Spleen (tissue), 11 donors: ENCODE measurements around the gene NDC80. TPM values are rescaled to one million over a fixed set of nuclear protein-coding genes. Genes with fewer than 3 reads are reported as not detected.

Experiments
- DNase-seq: peaks from one replicate; pipeline ENCODE4 v3.0.0-alpha.2; 2020
- H3K27ac ChIP-seq, 8 donors: fragments of 200-600 bp; sonication (generic) in 7 of 8; 1 replicate in 4 of 8; 2 replicates in 4 of 8; pipeline versions ENCODE4 v1.5.0 to v1.8.0; 2016 to 2021; ENCODE audit warnings: inconsistent platforms in 4 of 8, mild to moderate bottlenecking in 4 of 8, moderate library complexity in 1 of 8
- H3K27me3 ChIP-seq, 7 donors: fragments of 200-600 bp; sonication (generic) in 6 of 7; replicated peaks in 1 of 7; 1 replicate in 4 of 7; 2 replicates in 3 of 7; pipeline versions ENCODE4 v1.5.0 to v1.8.0; 2016 to 2021; ENCODE audit warnings: inconsistent platforms in 3 of 7, mild to moderate bottlenecking in 1 of 7
- H3K36me3 ChIP-seq, 6 donors: fragments of 200-600 bp; sonication (generic) in 5 of 6; 1 replicate in 4 of 6; 2 replicates in 2 of 6; pipeline versions ENCODE4 v1.5.0 to v1.8.0; 2016 to 2021; ENCODE audit warnings: inconsistent platforms in 2 of 6
- H3K4me1 ChIP-seq, 6 donors: fragments of 200-600 bp; sonication (generic) in 5 of 6; 1 replicate in 3 of 6; 2 replicates in 3 of 6; pipeline versions ENCODE4 v1.5.0 to v1.8.0; 2016 to 2021; ENCODE audit warnings: inconsistent platforms in 3 of 6
- H3K4me3 ChIP-seq, 8 donors: fragments of 200-600 bp; sonication (generic) in 7 of 8; 1 replicate in 4 of 8; 2 replicates in 4 of 8; pipeline versions ENCODE4 v1.5.0 to v1.8.0; 2016 to 2021; ENCODE audit warnings: inconsistent platforms in 4 of 8, mild to moderate bottlenecking in 4 of 8, moderate library complexity in 2 of 8
- H3K9me3 ChIP-seq, 8 donors: fragments of 200-600 bp; sonication (generic) in 7 of 8; 1 replicate in 4 of 8; 2 replicates in 4 of 8; pipeline versions ENCODE4 v1.5.0 to v1.8.0; 2016 to 2021; ENCODE audit warnings: inconsistent platforms in 4 of 8
- CTCF ChIP-seq, 11 experiments: fragments of 200-600 bp in 7 of 11; fragments of 450-650 bp in 4 of 11; sonication (generic) in 4 of 11; IDR thresholded peaks in 8 of 11; conservative IDR thresholded peaks in 3 of 11; 1 replicate in 7 of 11; 2 replicates in 4 of 11; pipeline versions ENCODE4 v1.4.0 to v1.8.0; 2016 to 2021; ENCODE audit warnings: antibody characterized with exemption in 11 of 11, inconsistent platforms in 4 of 11, mild to moderate bottlenecking in 1 of 11
- POLR2A ChIP-seq, 3 donors: fragments of 450-650 bp; IDR thresholded peaks; one replicate each; pipeline ENCODE4 v1.5.1; 2017; ENCODE audit warnings: antibody characterized with exemption in 3 of 3, mild to moderate bottlenecking in 1 of 3
- POLR2AphosphoS5 ChIP-seq, 3 donors: sonication (generic); formaldehyde crosslinking; IDR thresholded peaks; one replicate each; pipeline ENCODE4 v1.5.1; 2017; ENCODE audit warnings: antibody characterized with exemption in 3 of 3
- WGBS, 5 donors: extraction: QIAGEN DNeasy Blood & Tissue Kit in 3 of 5; methylation state at CpG; one replicate each; pipeline versions ENCODE4 v1.1.5 to v1.1.7; 2013 to 2018; 5-methylcytosine and 5-hydroxymethylcytosine counted together
- intact Hi-C: fragments of 100-400 bp; cut with DNase I; formaldehyde crosslinking; loops from one replicate; pipeline ENCODE4 v1.15.0; 2023; ENCODE audit warnings: low total_unique reads
- polyA plus RNA-seq, 3 donors: library from polyadenylated mRNA; stranded (reverse); fragments of 200-250 nt; gene quantifications; one replicate each; pipeline ENCODE4 v1.2.1, GENCODE V29; 2013
- total RNA-seq, 7 donors: library from RNA; depleted of rRNA in 3 of 7; stranded (reverse); fragments of >200 nt in 3 of 7; fragmentation: NEBNext Ultra II Directional in 4 of 7; extraction: Animal tissue kit (Norgen Biotek cat#: 25700) in 4 of 7; gene quantifications; one replicate each; pipeline versions ENCODE4 v1.1.0 to v1.2.1, GENCODE V29; 2016 to 2021
- donor health status: healthy with polysubstance abuse.
- donor health status: DM: no; HTN: no; CAD: no; lungs with moderate emphysema.
- donor health status: DM: no; HTN: no; CAD: no.
- donor health status: Bipolar disorder and iron deficiency.
- donor health status: healthy.
- donor health status: DM: no; HTN: no; CAD: no.
- donor health status: DM: yes; HTN: yes; CAD: no.

The NDC80 gene
- total and polyA plus RNA-seq, 10 donors, result 3.4 to 9.0 (median 4.4) TPM

GRCh38 chr18:2570772-2571199 is 571 bp upstream of the NDC80 start:
- Histone ChIP-seq H3K4me3 (peak overlapping the region; percentile 59 to 84 (median 63)), H3K27ac (peak overlapping the region; percentile 93 to 99 (median 96)), H3K4me1 (peaks cover 16 to 68% (median 33%) of the 10 kb centered on the region in 6 donors), H3K9me3 (no peaks in the 10 kb centered on the region), H3K36me3 (peaks cover 0 to 25% (median 3%) of the 10 kb centered on the region in 6 donors), H3K27me3 (no peaks in the 10 kb centered on the region)
- WGBS, 5 donors, result 0 to 1% (median 0%) methylated on average over 16 of the region's 16 CpGs
- intact Hi-C loops, result loop anchor here (10.0 kb wide), 1 partner anchor 74 kb away; no protein-coding TSS in a partner anchor
- peak; percentile 92 for DNase-seq
- TF ChIP-seq POLR2A (IDR thresholded peaks at IDR 0.05) (no peak), CTCF (IDR thresholded peaks at IDR 0.05 in 8 of 11, conservative IDR thresholded peaks at IDR 0.05 in 3 of 11) (peak in 2 of 11 experiments; percentile 38 to 46)

GRCh38 chr18:2572171-2572569 is 813 bp downstream of the NDC80 start:
- DNase-seq, result no peak
- no peaks in the 10 kb centered on the region for H3K27me3 ChIP-seq
- intact Hi-C loops, result loop anchor here (10.0 kb wide), 1 partner anchor 73 kb away; no protein-coding TSS in a partner anchor
- 0 to 13% (median 9%) methylated on average over 1 of the region's 1 CpG for WGBS, 5 donors
- H3K4me3 ChIP-seq, result peak overlapping the region in 6 of 8 donors; percentile 59 to 84 (median 63)
- H3K36me3 ChIP-seq, result peaks cover 0 to 14% (median 0%) of the 10 kb centered on the region in 6 donors
- H3K27ac ChIP-seq, result peak overlapping the region in 4 of 8 donors; percentile 93 to 97 (median 96)
- H3K4me1 ChIP-seq, result peaks cover 16 to 68% (median 33%) of the 10 kb centered on the region in 6 donors
- H3K9me3 ChIP-seq, result no peaks in the 10 kb centered on the region
- TF ChIP-seq POLR2A (IDR thresholded peaks at IDR 0.05) (no peak), POLR2AphosphoS5 (IDR thresholded peaks at IDR 0.05) (no peak), CTCF (IDR thresholded peaks at IDR 0.05 in 8 of 11, conservative IDR thresholded peaks at IDR 0.05 in 3 of 11) (no peak)

GRCh38 chr18:2572892-2573291 is 1.5 kb downstream of the NDC80 start:
- intact Hi-C loops, result loop anchor here (10.0 kb wide), 1 partner anchor 72 kb away; no protein-coding TSS in a partner anchor
- H3K27ac ChIP-seq, result peak overlapping the region in 2 of 8 donors; percentile 1 to 3
- WGBS, 5 donors, result 45 to 61% (median 52%) methylated on average over 5 of the region's 5 CpGs
- H3K9me3 ChIP-seq, result no peaks in the 10 kb centered on the region
- H3K4me1 ChIP-seq, result peaks cover 16 to 64% (median 37%) of the 10 kb centered on the region in 6 donors
- no peaks in the 10 kb centered on the region for H3K27me3 ChIP-seq
- no peak for TF ChIP-seq POLR2A (IDR thresholded peaks at IDR 0.05)
- TF ChIP-seq CTCF (IDR thresholded peaks at IDR 0.05 in 8 of 11, conservative IDR thresholded peaks at IDR 0.05 in 3 of 11), result no peak
- peak overlapping the region in 3 of 8 donors; percentile 60 to 84 (median 61) for H3K4me3 ChIP-seq
- H3K36me3 ChIP-seq, result peaks cover 0 to 12% (median 0%) of the 10 kb centered on the region in 6 donors
- no peak for DNase-seq

- Histone ChIP-seq H3K9me3 (no peaks in the 10 kb centered on the region), H3K27me3 (no peaks in the 10 kb centered on the region), H3K4me1 (peaks cover 16 to 65% (median 39%) of the 10 kb centered on the region in 6 donors), H3K36me3 (peaks cover 0 to 12% (median 0%) of the 10 kb centered on the region in 6 donors), H3K27ac (peak overlapping the region in 2 of 8 donors; percentile 1 to 3), H3K4me3 (peak overlapping the region in 1 of 8 donors; percentile 84)
- TF ChIP-seq CTCF (IDR thresholded peaks at IDR 0.05 in 8 of 11, conservative IDR thresholded peaks at IDR 0.05 in 3 of 11), result no peak
- intact Hi-C loops, result loop anchor here (10.0 kb wide), 1 partner anchor 71 kb away; no protein-coding TSS in a partner anchor
- 66 to 85% (median 70%) methylated on average over 2 of the region's 2 CpGs for WGBS, 5 donors
- DNase-seq, result no peak
Observed at GRCh38 chr18:2573408-2573807, 2.1 kb downstream of the NDC80 start.
